Measurements from ENCODE around the gene PLS1. TPM values are rescaled to one million over a fixed set of nuclear protein-coding genes. Genes with fewer than 3 reads are reported as not detected.

PLS1 gene
- total RNA-seq, 4 donors from 2014 or later: 13.3 to 21.3 (median 16.8) TPM

GRCh38 chr3:142664819-142665218, 68.6 kb downstream of the PLS1 start:
- H3K27ac ChIP-seq: no peak overlapping the region
- no peaks in the 10 kb centered on the region for H3K27me3 ChIP-seq
- intact Hi-C loops (cut with DNase I): no loop called here
- 73 to 81% methylated on average over 2 of the region's 2 CpGs for WGBS, 2 donors
- DNase-seq: no peak
- no peaks in the 10 kb centered on the region for H3K9me3 ChIP-seq
- no peaks in the 10 kb centered on the region for H3K4me1 ChIP-seq
- H3K4me3 ChIP-seq (replicated peaks in 1 of 3): no peak overlapping the region
- TF ChIP-seq POLR2A (IDR thresholded peaks at IDR 0.05): no peak
- H3K36me3 ChIP-seq: no peaks in the 10 kb centered on the region

- intact Hi-C loops (cut with DNase I): no loop called here
- Histone ChIP-seq H3K4me3 (replicated peaks in 1 of 3) (no peak overlapping the region), H3K27me3 (no peaks in the 10 kb centered on the region), H3K27ac (no peak overlapping the region), H3K4me1 (no peaks in the 10 kb centered on the region), H3K9me3 (no peaks in the 10 kb centered on the region), H3K36me3 (no peaks in the 10 kb centered on the region)
- TF ChIP-seq CTCF (IDR thresholded peaks at IDR 0.05) (no peak), POLR2A (IDR thresholded peaks at IDR 0.05) (no peak)
- WGBS, 2 donors: 25 to 38% methylated on average over 1 of the region's 1 CpG
- DNase-seq: no peak
Observed at GRCh38 chr3:142670120-142670519, 73.9 kb downstream of the PLS1 start.

GRCh38 chr3:142676151-142676550, 80.0 kb downstream of the PLS1 start:
- 86 to 93% methylated on average over 2 of the region's 2 CpGs for WGBS, 2 donors
- H3K4me3 ChIP-seq (replicated peaks in 1 of 3): no peak overlapping the region
- no peaks in the 10 kb centered on the region for H3K4me1 ChIP-seq
- H3K9me3 ChIP-seq: no peaks in the 10 kb centered on the region
- no peaks in the 10 kb centered on the region for H3K36me3 ChIP-seq
- TF ChIP-seq POLR2A (IDR thresholded peaks at IDR 0.05): no peak
- no peak for TF ChIP-seq CTCF (IDR thresholded peaks at IDR 0.05)
- intact Hi-C loops (cut with DNase I): no loop called here
- no peak for DNase-seq
- H3K27me3 ChIP-seq: no peaks in the 10 kb centered on the region
- no peak overlapping the region for H3K27ac ChIP-seq

GRCh38 chr3:142680710-142681109, 84.5 kb downstream of the PLS1 start:
- no peaks in the 10 kb centered on the region for H3K4me1 ChIP-seq
- H3K27ac ChIP-seq: no peak overlapping the region
- WGBS, 2 donors: 84 to 92% methylated on average over 2 of the region's 2 CpGs
- H3K36me3 ChIP-seq: no peaks in the 10 kb centered on the region
- intact Hi-C loops (cut with DNase I): no loop called here
- no peak overlapping the region for H3K4me3 ChIP-seq (replicated peaks in 1 of 3)
- TF ChIP-seq CTCF (IDR thresholded peaks at IDR 0.05) (no peak), POLR2A (IDR thresholded peaks at IDR 0.05) (no peak)
- H3K27me3 ChIP-seq: no peaks in the 10 kb centered on the region
- DNase-seq: no peak
- no peaks in the 10 kb centered on the region for H3K9me3 ChIP-seq

GRCh38 chr3:142690613-142691012, 94.4 kb downstream of the PLS1 start:
- Histone ChIP-seq H3K36me3 (no peaks in the 10 kb centered on the region), H3K27me3 (no peaks in the 10 kb centered on the region), H3K9me3 (no peaks in the 10 kb centered on the region), H3K4me3 (replicated peaks in 1 of 3) (no peak overlapping the region), H3K27ac (no peak overlapping the region), H3K4me1 (no peaks in the 10 kb centered on the region)
- TF ChIP-seq CTCF (IDR thresholded peaks at IDR 0.05) (no peak), POLR2A (IDR thresholded peaks at IDR 0.05) (no peak)
- intact Hi-C loops (cut with DNase I): no loop called here
- DNase-seq: no peak
- WGBS, 2 donors: 95 to 96% methylated on average over 2 of the region's 2 CpGs

- intact Hi-C loops (cut with DNase I): no loop called here
- TF ChIP-seq CTCF (IDR thresholded peaks at IDR 0.05) (no peak), POLR2A (IDR thresholded peaks at IDR 0.05) (no peak)
- no peak overlapping the region for H3K27ac ChIP-seq
- DNase-seq: no peak
- H3K36me3 ChIP-seq: no peaks in the 10 kb centered on the region
- no peak overlapping the region for H3K4me3 ChIP-seq (replicated peaks in 1 of 3)
- no peaks in the 10 kb centered on the region for H3K27me3 ChIP-seq
- no peaks in the 10 kb centered on the region for H3K4me1 ChIP-seq
- H3K9me3 ChIP-seq: no peaks in the 10 kb centered on the region
- WGBS, 2 donors: 86 to 90% methylated on average over 2 of the region's 2 CpGs
Observed at GRCh38 chr3:142691527-142691926, 95.3 kb downstream of the PLS1 start.
